ENCODE measurements around the gene S100Z.

S100Z gene

DNA sequence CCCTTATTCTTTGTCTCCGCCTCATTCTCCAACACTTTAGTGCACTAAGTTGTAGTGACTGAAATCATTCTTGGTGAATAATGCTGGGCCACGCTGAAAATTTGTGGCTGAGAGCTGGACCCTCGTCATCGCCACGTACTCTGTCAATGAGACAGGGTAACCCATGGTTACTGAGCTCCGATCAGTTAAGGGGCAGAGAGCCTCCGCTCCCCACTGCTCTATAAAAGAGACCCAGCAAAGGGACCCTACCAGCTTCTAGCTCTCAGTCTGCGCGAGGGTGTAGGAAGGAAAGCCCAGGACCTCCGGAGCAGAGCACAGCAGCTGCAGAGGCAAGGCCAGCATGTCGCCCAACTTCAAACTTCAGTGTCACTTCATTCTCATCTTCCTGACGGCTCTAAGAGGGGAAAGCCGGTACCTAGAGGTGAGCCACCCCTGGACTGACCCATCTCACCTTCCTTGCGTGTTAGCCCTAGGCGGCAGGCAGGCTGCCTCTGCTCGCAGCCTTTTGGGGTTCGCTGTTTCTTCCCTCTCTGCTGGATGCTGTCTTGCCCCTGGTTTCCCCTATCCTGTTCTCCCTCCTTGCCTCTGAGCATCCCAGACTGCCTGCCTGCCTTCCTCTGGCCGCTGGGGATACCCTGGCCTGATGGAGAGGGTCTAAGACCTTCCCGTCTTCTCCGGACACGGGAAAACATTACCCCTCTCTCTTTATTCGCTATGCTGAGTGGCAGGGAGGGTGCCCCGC is 103.2 kb downstream of the S100Z start, which contains the start of gene CRHBP:
TSS of gene CRHBP (plus strand) at position 251 of the 742 bp plus-strand sequence. CDS start at position 341, 90 bp downstream.
- in situ Hi-C loops (cut with HindIII; ENCODE audit: low pct_ligation_motif_present, low sequenced_read_pairs): no loop called here
- TF ChIP-seq, protein P1, sequence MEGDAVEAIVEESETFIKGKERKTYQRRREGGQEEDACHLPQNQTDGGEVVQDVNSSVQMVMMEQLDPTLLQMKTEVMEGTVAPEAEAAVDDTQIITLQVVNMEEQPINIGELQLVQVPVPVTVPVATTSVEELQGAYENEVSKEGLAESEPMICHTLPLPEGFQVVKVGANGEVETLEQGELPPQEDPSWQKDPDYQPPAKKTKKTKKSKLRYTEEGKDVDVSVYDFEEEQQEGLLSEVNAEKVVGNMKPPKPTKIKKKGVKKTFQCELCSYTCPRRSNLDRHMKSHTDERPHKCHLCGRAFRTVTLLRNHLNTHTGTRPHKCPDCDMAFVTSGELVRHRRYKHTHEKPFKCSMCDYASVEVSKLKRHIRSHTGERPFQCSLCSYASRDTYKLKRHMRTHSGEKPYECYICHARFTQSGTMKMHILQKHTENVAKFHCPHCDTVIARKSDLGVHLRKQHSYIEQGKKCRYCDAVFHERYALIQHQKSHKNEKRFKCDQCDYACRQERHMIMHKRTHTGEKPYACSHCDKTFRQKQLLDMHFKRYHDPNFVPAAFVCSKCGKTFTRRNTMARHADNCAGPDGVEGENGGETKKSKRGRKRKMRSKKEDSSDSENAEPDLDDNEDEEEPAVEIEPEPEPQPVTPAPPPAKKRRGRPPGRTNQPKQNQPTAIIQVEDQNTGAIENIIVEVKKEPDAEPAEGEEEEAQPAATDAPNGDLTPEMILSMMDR (IDR thresholded peaks at IDR 0.05; ENCODE audit: low read depth, low read length, missing control alignments): peak; percentile 24

DNA sequence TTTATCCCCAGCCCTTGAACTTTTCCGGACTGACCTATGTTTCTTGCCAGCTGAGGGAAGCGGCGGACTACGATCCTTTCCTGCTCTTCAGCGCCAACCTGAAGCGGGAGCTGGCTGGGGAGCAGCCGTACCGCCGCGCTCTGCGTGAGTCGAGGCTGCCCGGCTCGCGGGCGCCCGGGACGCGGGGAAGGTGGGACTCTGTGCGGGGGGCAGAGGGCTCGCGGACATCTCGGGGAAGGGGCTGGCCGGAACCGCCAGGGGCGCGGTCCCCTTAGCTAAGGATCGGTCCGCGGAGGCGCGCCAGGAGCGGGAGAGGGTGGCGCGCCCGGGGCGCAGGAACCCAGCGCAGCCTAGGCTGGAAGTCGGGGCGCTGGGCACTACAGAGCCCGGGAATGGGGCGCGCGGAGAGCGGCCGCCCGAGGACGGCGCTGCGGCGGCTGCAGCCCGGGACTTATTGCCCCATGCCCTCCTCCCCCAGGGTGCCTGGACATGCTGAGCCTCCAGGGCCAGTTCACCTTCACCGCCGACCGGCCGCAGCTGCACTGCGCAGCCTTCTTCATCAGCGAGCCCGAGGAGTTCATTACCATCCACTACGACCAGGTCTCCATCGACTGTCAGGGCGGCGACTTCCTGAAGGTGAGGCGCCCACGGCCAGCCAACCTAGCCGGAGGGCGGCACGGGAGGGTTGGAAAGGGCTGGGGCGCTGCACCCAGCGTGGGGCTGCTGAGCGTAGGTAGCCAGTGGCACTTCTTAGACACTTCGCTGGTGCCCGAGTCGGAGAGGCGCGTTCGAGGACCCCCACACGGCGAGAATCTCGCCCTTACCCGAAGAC is 104.0 kb downstream of the S100Z start:
- Histone ChIP-seq H3K36me3 (replicated peaks) (no peaks in the 10 kb centered on the region), H3K27ac (no peak overlapping the region), H3K27me3 (replicated peaks) (no peaks in the 10 kb centered on the region), H3K4me3 (ENCODE audit: low read depth, low read length) (peak overlapping the region; percentile 63)
- no peak for DNase-seq
- TF ChIP-seq, protein P1 (IDR thresholded peaks at IDR 0.05; ENCODE audit: low read depth, low read length, missing control alignments): no peak
- in situ Hi-C loops (cut with HindIII; ENCODE audit: low pct_ligation_motif_present, low sequenced_read_pairs): no loop called here

More for the DNA sequence above, 103.2 kb downstream of the S100Z start, which contains the start of gene CRHBP:
- no peaks in the 10 kb centered on the region for H3K36me3 ChIP-seq (replicated peaks)
- DNase-seq: peak; percentile 9
- peak within 1 kb of the TSS; percentile 63 for H3K4me3 ChIP-seq (ENCODE audit: low read depth, low read length)
- no peaks in the 10 kb centered on the region for H3K27me3 ChIP-seq (replicated peaks)
- no peak within 1 kb of the TSS for H3K27ac ChIP-seq

DNA sequence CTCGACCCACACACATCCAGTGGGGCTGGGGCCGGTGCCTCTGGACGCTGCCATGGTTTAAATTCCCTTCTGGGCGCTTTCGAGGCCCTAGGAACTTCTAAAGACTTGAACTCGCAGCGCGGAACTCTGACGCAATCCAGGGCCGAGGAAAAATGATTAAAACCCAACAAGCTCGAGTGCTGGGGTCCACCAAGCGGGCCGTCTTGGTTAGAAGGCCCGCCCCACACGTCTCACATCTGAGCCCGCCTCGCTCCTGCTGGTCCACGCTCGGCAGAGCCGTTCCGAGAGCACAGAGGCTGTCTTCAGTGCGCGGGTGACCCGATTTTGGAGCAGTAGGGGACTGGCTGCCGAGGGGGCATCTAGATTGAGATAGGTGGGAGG is 104.6 kb downstream of the S100Z start:
- in situ Hi-C loops (cut with HindIII; ENCODE audit: low pct_ligation_motif_present, low sequenced_read_pairs): no loop called here
- Histone ChIP-seq H3K27me3 (replicated peaks) (no peaks in the 10 kb centered on the region), H3K36me3 (replicated peaks) (no peaks in the 10 kb centered on the region), H3K4me3 (ENCODE audit: low read depth, low read length) (peak overlapping the region; percentile 63), H3K27ac (no peak overlapping the region)
- DNase-seq: no peak
- TF ChIP-seq, protein P1 (IDR thresholded peaks at IDR 0.05; ENCODE audit: low read depth, low read length, missing control alignments): no peak

DNA sequence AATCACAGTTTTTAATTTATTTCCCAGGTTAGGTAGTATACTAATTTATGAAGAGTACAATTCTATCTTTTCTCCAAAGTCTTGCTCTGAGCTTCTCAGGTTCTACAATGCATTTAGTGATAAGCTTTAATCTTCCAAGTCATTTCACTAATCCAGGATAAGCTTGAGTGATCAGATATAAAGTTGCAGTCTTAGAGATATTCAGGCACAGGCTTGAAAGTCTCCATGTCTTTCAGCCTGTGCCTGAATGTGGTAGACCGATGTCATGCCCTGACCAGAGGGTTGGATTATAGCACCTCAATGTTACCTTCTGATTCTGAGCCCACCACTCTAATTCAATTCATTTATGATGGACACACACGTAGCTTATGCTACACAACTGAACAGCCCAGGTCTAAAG is 106.2 kb downstream of the S100Z start:
- Histone ChIP-seq H3K27me3 (replicated peaks) (no peaks in the 10 kb centered on the region), H3K4me3 (ENCODE audit: low read depth, low read length) (no peak overlapping the region), H3K27ac (no peak overlapping the region), H3K36me3 (replicated peaks) (no peaks in the 10 kb centered on the region)
- TF ChIP-seq, protein P1 (IDR thresholded peaks at IDR 0.05; ENCODE audit: low read depth, low read length, missing control alignments): no peak
- no peak for DNase-seq
- in situ Hi-C loops (cut with HindIII; ENCODE audit: low pct_ligation_motif_present, low sequenced_read_pairs): no loop called here

DNA sequence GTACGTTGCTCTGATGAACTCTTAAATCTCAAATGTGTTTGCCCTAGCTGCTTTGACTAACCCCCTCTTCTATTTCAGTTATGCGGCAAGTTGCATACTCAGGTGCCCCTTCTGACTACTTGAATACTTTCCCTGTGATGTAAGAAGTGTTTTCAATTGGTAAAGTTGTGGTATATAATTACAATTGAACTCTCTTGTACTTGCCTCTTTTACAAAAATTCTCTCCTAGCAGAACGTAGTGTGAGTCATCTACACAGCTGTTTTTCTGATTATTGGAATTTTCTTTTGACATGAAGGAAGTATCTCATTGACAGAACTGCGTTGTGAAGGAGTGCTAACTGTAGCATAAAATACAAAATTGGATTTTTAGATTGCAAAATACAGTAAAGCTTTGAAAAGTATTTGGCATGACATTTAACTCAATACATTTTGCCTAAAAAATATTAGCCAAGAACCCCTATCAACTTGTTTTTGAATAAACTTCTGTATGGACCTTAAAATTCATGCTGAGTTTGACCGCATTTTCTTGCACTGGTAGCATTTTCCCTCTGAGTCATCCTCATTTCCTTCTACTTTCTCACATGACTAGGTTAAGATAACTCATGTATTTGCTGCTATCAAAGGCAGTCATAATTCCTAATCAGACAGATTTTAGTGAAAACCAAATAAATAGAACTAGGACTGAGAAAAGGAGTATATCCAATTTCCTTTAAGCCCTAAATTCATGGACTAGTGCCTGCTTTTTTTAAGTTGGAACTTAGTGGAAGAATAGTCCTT is 109.4 kb downstream of the S100Z start:
- H3K36me3 ChIP-seq (replicated peaks): no peaks in the 10 kb centered on the region
- no peaks in the 10 kb centered on the region for H3K27me3 ChIP-seq (replicated peaks)
- DNase-seq: peak; percentile 63
- TF ChIP-seq, protein P1 (IDR thresholded peaks at IDR 0.05; ENCODE audit: low read depth, low read length, missing control alignments): no peak
- in situ Hi-C loops (cut with HindIII; ENCODE audit: low pct_ligation_motif_present, low sequenced_read_pairs): no loop called here
- H3K27ac ChIP-seq: peak overlapping the region; percentile 89
- no peak overlapping the region for H3K4me3 ChIP-seq (ENCODE audit: low read depth, low read length)

Measured in brain microvascular endothelial cell (primary cell).